Left lung (tissue), 10 donors: ENCODE results near the gene SLC25A27. TPM values are rescaled to one million over a fixed set of nuclear protein-coding genes. Genes with fewer than 3 reads are reported as not detected.

Source experiments
- ATAC-seq: fragments of 200-7000 bp; cut with Tn5 transposase; one replicate; pipeline ENCODE4 v1.9.1; 2020; ENCODE audit warnings: moderate library complexity
- DNase-seq, 4 donors: peaks; one replicate each; pipeline ENCODE4 v3.0.0-alpha.2; 2013 to 2020
- H3K27ac ChIP-seq, 2 donors: fragments of 200-600 bp; sonication (generic) in 1 of 2; one replicate each; pipeline versions ENCODE4 v1.5.0 to v1.8.0; 2020 to 2021
- H3K27me3 ChIP-seq, 2 donors: fragments of 200-600 bp; sonication (generic) in 1 of 2; one replicate each; pipeline versions ENCODE4 v1.5.0 to v1.8.0; 2020 to 2021
- H3K36me3 ChIP-seq, 2 donors: fragments of 200-600 bp; sonication (generic) in 1 of 2; one replicate each; pipeline versions ENCODE4 v1.5.0 to v1.8.0; 2020 to 2021
- H3K4me1 ChIP-seq, 2 donors: fragments of 200-600 bp; one replicate each; pipeline ENCODE4 v1.8.0; 2021
- H3K4me3 ChIP-seq, 2 donors: fragments of 200-600 bp; sonication (generic) in 1 of 2; one replicate each; pipeline versions ENCODE4 v1.5.0 to v1.8.0; 2020 to 2021; ENCODE audit warnings: mild to moderate bottlenecking in 1 of 2
- H3K9me3 ChIP-seq, 2 donors: fragments of 200-600 bp; sonication (generic) in 1 of 2; one replicate each; pipeline versions ENCODE4 v1.5.0 to v1.8.0; 2020 to 2021
- intact Hi-C, 2 donors: fragments of 100-400 bp; cut with DNase I; formaldehyde crosslinking; loops; one replicate each; pipeline versions ENCODE4 v1.11.2 to v1.14.2; 2022
- polyA plus RNA-seq, 6 donors: library from polyadenylated mRNA; unstranded; fragments of 120-200 nt; gene quantifications; one replicate each; pipeline ENCODE4 v1.2.1, GENCODE V29; 2013; ENCODE audit not compliant: insufficient read length in 6 of 6
- total RNA-seq, 2 donors: library from RNA; stranded (reverse); fragmentation: NEBNext Ultra II Directional; extraction: Animal tissue kit (Norgen Biotek cat#: 25700); gene quantifications; one replicate each; pipeline ENCODE4 v1.2.1, GENCODE V29; 2021
- TF ChIP-seq, protein P1 (sequence below), 2 donors: fragments of 200-600 bp; sonication (generic) in 1 of 2; IDR thresholded peaks; one replicate each; pipeline versions ENCODE4 v1.5.0 to v1.8.0; 2021; ENCODE audit warnings: antibody characterized with exemption in 2 of 2
- donor health status: DM: no; HTN: yes; CAD: no.
- donor health status: DM: no; HTN: no; CAD: no.

The SLC25A27 gene
- total and polyA plus RNA-seq, 8 donors = 8.1 to 140 (median 103) TPM

- ATAC-seq (no peak), DNase-seq (no peak)
- Histone ChIP-seq H3K4me3 (no peak overlapping the region), H3K4me1 (no peaks in the 10 kb centered on the region), H3K27me3 (no peaks in the 10 kb centered on the region), H3K9me3 (no peaks in the 10 kb centered on the region), H3K36me3 (no peaks in the 10 kb centered on the region), H3K27ac (no peak overlapping the region)
- TF ChIP-seq, protein P1, sequence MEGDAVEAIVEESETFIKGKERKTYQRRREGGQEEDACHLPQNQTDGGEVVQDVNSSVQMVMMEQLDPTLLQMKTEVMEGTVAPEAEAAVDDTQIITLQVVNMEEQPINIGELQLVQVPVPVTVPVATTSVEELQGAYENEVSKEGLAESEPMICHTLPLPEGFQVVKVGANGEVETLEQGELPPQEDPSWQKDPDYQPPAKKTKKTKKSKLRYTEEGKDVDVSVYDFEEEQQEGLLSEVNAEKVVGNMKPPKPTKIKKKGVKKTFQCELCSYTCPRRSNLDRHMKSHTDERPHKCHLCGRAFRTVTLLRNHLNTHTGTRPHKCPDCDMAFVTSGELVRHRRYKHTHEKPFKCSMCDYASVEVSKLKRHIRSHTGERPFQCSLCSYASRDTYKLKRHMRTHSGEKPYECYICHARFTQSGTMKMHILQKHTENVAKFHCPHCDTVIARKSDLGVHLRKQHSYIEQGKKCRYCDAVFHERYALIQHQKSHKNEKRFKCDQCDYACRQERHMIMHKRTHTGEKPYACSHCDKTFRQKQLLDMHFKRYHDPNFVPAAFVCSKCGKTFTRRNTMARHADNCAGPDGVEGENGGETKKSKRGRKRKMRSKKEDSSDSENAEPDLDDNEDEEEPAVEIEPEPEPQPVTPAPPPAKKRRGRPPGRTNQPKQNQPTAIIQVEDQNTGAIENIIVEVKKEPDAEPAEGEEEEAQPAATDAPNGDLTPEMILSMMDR (IDR thresholded peaks at IDR 0.05) = no peak
- intact Hi-C loops = loop anchor here in 1 of 2 donors (10.0 kb wide), 2 partner anchors 214 to 534 kb away; no protein-coding TSS in a partner anchor
These were observed 23.8 kb upstream of the SLC25A27 start for GRCh38 chr6:46628976-46629375.

DNA sequence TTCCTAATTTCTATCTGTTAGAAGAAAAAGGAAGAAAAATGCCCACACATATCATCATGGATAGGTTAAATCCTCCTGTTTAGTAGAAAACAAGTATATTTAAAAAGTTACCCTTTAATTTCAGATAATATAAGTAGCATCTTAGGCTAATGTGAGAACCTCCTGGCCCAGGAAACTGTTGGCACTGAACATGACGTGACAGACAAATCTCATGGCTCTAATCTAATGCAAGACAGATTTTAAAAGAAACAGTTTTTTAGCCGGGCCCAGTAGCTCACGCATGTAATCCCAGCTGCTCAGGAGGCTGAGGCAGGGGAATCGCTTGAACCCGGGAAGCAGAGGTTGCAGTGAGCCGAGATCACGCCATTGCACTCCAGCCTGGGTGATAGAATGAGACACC lies 23.1 kb upstream of the SLC25A27 start:
- H3K27ac ChIP-seq = no peak overlapping the region
- H3K36me3 ChIP-seq = no peaks in the 10 kb centered on the region
- no peaks in the 10 kb centered on the region for H3K9me3 ChIP-seq
- no peak for DNase-seq
- ATAC-seq = no peak
- H3K27me3 ChIP-seq = no peaks in the 10 kb centered on the region
- H3K4me3 ChIP-seq = no peak overlapping the region
- TF ChIP-seq, protein P1 (IDR thresholded peaks at IDR 0.05) = no peak
- no peaks in the 10 kb centered on the region for H3K4me1 ChIP-seq
- intact Hi-C loops = loop anchor here in 1 of 2 donors (10.0 kb wide), 2 partner anchors 215 to 535 kb away; no protein-coding TSS in a partner anchor

DNA sequence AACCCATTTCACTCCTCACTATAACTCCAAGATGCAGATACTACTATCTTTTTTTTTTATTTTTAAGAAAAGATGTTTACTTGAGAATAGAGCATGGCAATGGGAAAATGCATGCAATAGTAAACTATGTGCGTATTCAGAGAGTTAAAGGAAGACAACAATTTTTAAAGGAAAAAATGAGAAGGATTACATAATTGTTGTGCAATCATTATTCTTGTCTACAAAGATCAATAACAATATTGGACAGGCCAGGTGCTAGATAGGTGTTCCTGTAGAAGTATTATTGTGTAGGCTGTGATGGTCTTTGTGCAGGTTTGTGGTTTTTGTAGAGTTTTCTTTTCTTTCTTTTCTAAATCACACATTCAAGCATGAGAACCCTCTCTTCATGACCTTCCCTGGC lies 20.7 kb upstream of the SLC25A27 start:
- DNase-seq (no peak), ATAC-seq (no peak)
- Histone ChIP-seq H3K4me1 (no peaks in the 10 kb centered on the region), H3K27me3 (no peaks in the 10 kb centered on the region), H3K9me3 (no peaks in the 10 kb centered on the region), H3K36me3 (no peaks in the 10 kb centered on the region), H3K27ac (no peak overlapping the region), H3K4me3 (no peak overlapping the region)
- intact Hi-C loops = no loop called here
- TF ChIP-seq, protein P1 (IDR thresholded peaks at IDR 0.05) = no peak

- ATAC-seq = no peak
These were observed 17.3 kb upstream of the SLC25A27 start for GRCh38 chr6:46635462-46635861.

GRCh38 chr6:46637145-46637544 lies 15.6 kb upstream of the SLC25A27 start:
- TF ChIP-seq, protein P1 (IDR thresholded peaks at IDR 0.05) = no peak
- H3K4me3 ChIP-seq = no peak overlapping the region
- DNase-seq (peak in 2 of 4 donors; percentile 65 to 82), ATAC-seq (peak; percentile 47)
- H3K9me3 ChIP-seq = no peaks in the 10 kb centered on the region
- H3K4me1 ChIP-seq = no peaks in the 10 kb centered on the region
- intact Hi-C loops = no loop called here
- no peaks in the 10 kb centered on the region for H3K36me3 ChIP-seq
- no peaks in the 10 kb centered on the region for H3K27me3 ChIP-seq
- no peak overlapping the region for H3K27ac ChIP-seq

More at GRCh38 chr6:46635462-46635861, 17.3 kb upstream of the SLC25A27 start:
- Histone ChIP-seq H3K36me3 (no peaks in the 10 kb centered on the region), H3K27me3 (no peaks in the 10 kb centered on the region), H3K9me3 (no peaks in the 10 kb centered on the region), H3K4me1 (no peaks in the 10 kb centered on the region), H3K27ac (no peak overlapping the region), H3K4me3 (no peak overlapping the region)
- TF ChIP-seq, protein P1 (IDR thresholded peaks at IDR 0.05) = no peak
- intact Hi-C loops = no loop called here
- DNase-seq = no peak
